Endodermal cell (in vitro differentiated cells): Measurements from ENCODE around the gene HSD17B3. TPM values are rescaled to one million over a fixed set of nuclear protein-coding genes. Genes with fewer than 3 reads are reported as not detected.
A peak's percentile ranks its signal among the peaks of the same experiment; 100 is the strongest.
"Not testable (repeated sequence)": the region's sequence is repeated elsewhere in the genome, so short reads cannot be mapped to it uniquely, and the experiment has no call there.

Experiments used
- DNase-seq: peaks from one replicate; pipeline ENCODE4 v3.0.0-alpha.2; 2017
- H3K27ac ChIP-seq: 2 replicates; pipeline ENCODE4 v1.5.1; 2013; ENCODE audit warnings: mild to moderate bottlenecking, low read depth, low read length, moderate library complexity
- H3K27me3 ChIP-seq: 2 replicates; pipeline ENCODE4 v1.6.1; 2013; ENCODE audit warnings: mild to moderate bottlenecking, low read length, moderate library complexity; ENCODE audit not compliant: insufficient read depth, control insufficient read depth, poor library complexity, severe bottlenecking
- H3K36me3 ChIP-seq: 2 replicates; pipeline ENCODE4 v1.7.0; 2013; ENCODE audit warnings: mild to moderate bottlenecking, low read length, moderate library complexity; ENCODE audit not compliant: control insufficient read depth, insufficient read depth
- H3K4me1 ChIP-seq: one replicate; pipeline ENCODE4 v1.7.0; 2013; ENCODE audit warnings: low read length; ENCODE audit not compliant: control insufficient read depth, insufficient read depth
- H3K4me3 ChIP-seq: 2 replicates; pipeline ENCODE4 v1.5.1; 2013; ENCODE audit warnings: mild to moderate bottlenecking, low read length, moderate library complexity
- H3K9ac ChIP-seq: 2 replicates; pipeline ENCODE4 v1.6.1; 2013; ENCODE audit warnings: mild to moderate bottlenecking, low read length, moderate library complexity; ENCODE audit not compliant: poor library complexity, severe bottlenecking; ENCODE audit errors: extremely low read depth
- H3K9me3 ChIP-seq: 2 replicates; pipeline ENCODE4 v1.6.1; 2013; ENCODE audit warnings: mild to moderate bottlenecking, low read length, moderate library complexity; ENCODE audit not compliant: control insufficient read depth
- H3K27ac Mint-ChIP-seq: 2 replicates; pipeline ENCODE4 v1.8.0; 2020; ENCODE audit warnings: mixed read lengths
- H3K27me3 Mint-ChIP-seq: 2 replicates; pipeline ENCODE4 v1.8.0; 2021; ENCODE audit warnings: mild to moderate bottlenecking, mixed read lengths; ENCODE audit not compliant: insufficient read depth
- H3K36me3 Mint-ChIP-seq: 2 replicates; pipeline ENCODE4 v1.8.0; 2020; ENCODE audit warnings: low read depth, mixed read lengths
- H3K4me1 Mint-ChIP-seq: 2 replicates; pipeline ENCODE4 v1.8.0; 2020; ENCODE audit warnings: mixed read lengths
- H3K4me3 Mint-ChIP-seq: 2 replicates; pipeline ENCODE4 v1.8.0; 2020; ENCODE audit warnings: mild to moderate bottlenecking, moderate library complexity, mixed read lengths
- H3K9me3 Mint-ChIP-seq: 2 replicates; pipeline ENCODE4 v1.8.0; 2020; ENCODE audit warnings: mild to moderate bottlenecking, mixed read lengths
- CTCF ChIP-seq: fragments of 200-600 bp; sonication (generic); conservative IDR thresholded peaks from 2 replicates; pipeline ENCODE4 v1.5.0; 2021; ENCODE audit warnings: antibody characterized with exemption, mild to moderate bottlenecking
- WGBS, 2 experiments: methylation state at CpG; one replicate each; pipeline versions ENCODE4 v1.1.5 to v1.1.7; 2013; ENCODE audit warnings: missing lambda C conversion rate in 2 of 2, mixed read lengths in 1 of 2; ENCODE audit not compliant: insufficient coverage in 1 of 2, insufficient read length in 1 of 2; 5-methylcytosine and 5-hydroxymethylcytosine counted together
- total RNA-seq, 2 donors: library from RNA; stranded (reverse); fragmentation: NEBNext Ultra II Directional in 1 of 2; extraction: Animal tissue kit (Norgen Biotek cat#: 25700) in 1 of 2; gene quantifications; 2 replicates in 1 of 2; 3 replicates in 1 of 2; pipeline ENCODE4 v1.2.1, GENCODE V29; 2021

The HSD17B3 gene
- total RNA-seq, 2 donors from 2014 or later, result 0.40 TPM; not detected in 1

- 90 to 95% methylated on average over 3 of the region's 3 CpGs for WGBS, 2 experiments
- H3K27me3 Mint-ChIP-seq, result peaks cover 2% of the 10 kb centered on the region
Observed at GRCh38 chr9:96241391-96241809, 60.6 kb downstream of the HSD17B3 start.

GRCh38 chr9:96236854-96237550 is 65.0 kb downstream of the HSD17B3 start:
- no peaks in the 10 kb centered on the region for H3K36me3 Mint-ChIP-seq
- Histone ChIP-seq H3K9ac (no peak overlapping the region), H3K4me1 (no peaks in the 10 kb centered on the region), H3K9me3 (no peaks in the 10 kb centered on the region), H3K4me3 (no peak overlapping the region), H3K27me3 (no peaks in the 10 kb centered on the region), H3K27ac (no peak overlapping the region), H3K36me3 (no peaks in the 10 kb centered on the region)
- H3K9me3 Mint-ChIP-seq, result no peaks in the 10 kb centered on the region
- H3K27ac Mint-ChIP-seq, result no peak overlapping the region
- 76 to 87% methylated on average over 4 to 5 of the region's 5 CpGs for WGBS, 2 experiments
- peak; percentile 21 for DNase-seq
- TF ChIP-seq CTCF, result no peak
- H3K4me1 Mint-ChIP-seq, result peaks cover 7% of the 10 kb centered on the region
- H3K4me3 Mint-ChIP-seq, result no peak overlapping the region
- peaks cover 2% of the 10 kb centered on the region for H3K27me3 Mint-ChIP-seq

More at GRCh38 chr9:96241391-96241809, 60.6 kb downstream of the HSD17B3 start:
- H3K9me3 ChIP-seq, result peaks cover 8% of the 10 kb centered on the region
- no peak overlapping the region for H3K27ac Mint-ChIP-seq
- H3K4me1 Mint-ChIP-seq, result peaks cover 2% of the 10 kb centered on the region
- H3K4me3 ChIP-seq, result no peak overlapping the region
- TF ChIP-seq CTCF, result no peak
- H3K36me3 Mint-ChIP-seq, result no peaks in the 10 kb centered on the region
- H3K9ac ChIP-seq, result no peak overlapping the region
- no peaks in the 10 kb centered on the region for H3K36me3 ChIP-seq
- peak; percentile 22 for DNase-seq
- no peak overlapping the region for H3K4me3 Mint-ChIP-seq
- no peaks in the 10 kb centered on the region for H3K9me3 Mint-ChIP-seq
- H3K27ac ChIP-seq, result no peak overlapping the region
- H3K4me1 ChIP-seq, result no peaks in the 10 kb centered on the region
- no peaks in the 10 kb centered on the region for H3K27me3 ChIP-seq

- WGBS, 2 experiments, result 93 to 100% methylated on average over 3 to 5 of the region's 6 CpGs
Observed at GRCh38 chr9:96236337-96236736, 65.6 kb downstream of the HSD17B3 start.

More at GRCh38 chr9:96236337-96236736, 65.6 kb downstream of the HSD17B3 start:
- not testable (repeated sequence) for H3K4me1 ChIP-seq, H3K27ac ChIP-seq, H3K27me3 Mint-ChIP-seq, H3K4me3 ChIP-seq, H3K36me3 ChIP-seq, H3K36me3 Mint-ChIP-seq, H3K4me3 Mint-ChIP-seq, H3K4me1 Mint-ChIP-seq, H3K9me3 Mint-ChIP-seq, H3K27ac Mint-ChIP-seq, H3K9ac ChIP-seq, DNase-seq, H3K27me3 ChIP-seq, H3K9me3 ChIP-seq
